ENCODE measurements around the gene PPP1R14C. TPM values are rescaled to one million over a fixed set of nuclear protein-coding genes. Genes with fewer than 3 reads are reported as not detected.

Gene PPP1R14C
- total RNA-seq: not detected in 2 replicates

GRCh38 chr6:150142670-150143515, at the start of gene PPP1R14C:
TSS of gene PPP1R14C (plus strand) at chr6:150143044. CDS start at chr6:150143193, 149 bp downstream.

Other genes with a start within 250 kb of the PPP1R14C start
- under 0.01 TPM in 1 of 2 replicates, not detected in the other for gene RAET1E, start 244.9 kb upstream of the PPP1R14C start, total RNA-seq
- gene RAET1G, start 219.9 kb upstream of the PPP1R14C start, total RNA-seq: 0.71 and 1.7 TPM in 2 replicates
- gene ULBP2, start 201.0 kb upstream of the PPP1R14C start, total RNA-seq: 8.1 and 10.6 TPM in 2 replicates
- gene ULBP1, start 179.1 kb upstream of the PPP1R14C start, total RNA-seq: 4.3 and 4.8 TPM in 2 replicates
- not detected in 2 replicates for gene RAET1L, start 117.5 kb upstream of the PPP1R14C start, total RNA-seq
- gene ULBP3, start 73.9 kb upstream of the PPP1R14C start, total RNA-seq: 10.7 and 13.1 TPM in 2 replicates
- not detected in 2 replicates for gene IYD, start 226.0 kb downstream of the PPP1R14C start, total RNA-seq

Measured in myometrial cell (primary cell).